HEK293 (cell line): ENCODE data around the gene MYO1D.

ENCODE experiments used
- CTCF ChIA-PET: fragments of 350-600 bp; formaldehyde crosslinking; extraction: SDS; loops from one replicate; lab custom pipeline; 2021; ENCODE audit warnings: antibody characterized with exemption; lab: Yijun Ruan, JAX
- POLR2A ChIA-PET: fragments of 300-600 bp; formaldehyde crosslinking; extraction: SDS; loops from one replicate; lab custom pipeline; 2020; ENCODE audit warnings: antibody characterized with exemption, inconsistent platforms; lab: Yijun Ruan, JAX
- H3K27ac ChIP-seq: fragments of 200-500 bp; sonication (Bioruptor generic); 2 replicates; pipeline ENCODE4 v1.5.1; 2014; ENCODE audit warnings: low read depth, low read length, control low read depth, inconsistent platforms; ENCODE audit errors: extremely low read depth
- H3K36me3 ChIP-seq, 2 experiments: fragments of 200-500 bp in 1 of 2; sonication (Bioruptor generic) in 1 of 2; 1 replicate in 1 of 2; 2 replicates in 1 of 2; pipeline ENCODE4 v1.5.1; 2014 to 2017; ENCODE audit warnings: inconsistent platforms in 2 of 2, low read length in 2 of 2; ENCODE audit not compliant: control insufficient read depth in 2 of 2, insufficient read depth in 1 of 2
- H3K4me1 ChIP-seq: fragments of 200-500 bp; sonication (Bioruptor generic); 2 replicates; pipeline ENCODE4 v1.5.1; 2014; ENCODE audit warnings: mild to moderate bottlenecking, low read length, inconsistent platforms; ENCODE audit not compliant: control insufficient read depth, insufficient read depth
- H3K4me3 ChIP-seq: 2 replicates; pipeline ENCODE4 v1.5.1; 2011; ENCODE audit warnings: low read depth, mild to moderate bottlenecking, control low read depth, low read length, moderate library complexity
- H3K9me3 ChIP-seq: fragments of 200-500 bp; sonication (Bioruptor generic); 2 replicates; pipeline ENCODE4 v1.5.1; 2014; ENCODE audit warnings: low read depth, low read length, inconsistent platforms; ENCODE audit not compliant: control insufficient read depth, insufficient read depth
- BCL11B ChIP-seq: fragments of 450-650 bp; formaldehyde crosslinking; IDR thresholded peaks from 2 replicates; pipeline ENCODE4 v1.5.1; 2016; ENCODE audit warnings: low read depth, missing biosample characterization, missing genetic modification characterization
- KLF16 ChIP-seq: fragments of 450-650 bp; formaldehyde crosslinking; IDR thresholded peaks from 2 replicates; pipeline ENCODE4 v1.5.1; 2017; ENCODE audit warnings: missing biosample characterization, missing genetic modification characterization
- MEIS1 ChIP-seq: sonication (generic); formaldehyde crosslinking; IDR thresholded peaks from 2 replicates; pipeline ENCODE4 v1.8.1; 2022; ENCODE audit warnings: missing genetic modification reagents, mild to moderate bottlenecking, borderline replicate concordance
- MZF1 ChIP-seq: fragments of 450-650 bp; formaldehyde crosslinking; IDR thresholded peaks from 2 replicates; pipeline ENCODE4 v1.5.1; 2017; ENCODE audit warnings: missing biosample characterization, missing genetic modification characterization, borderline replicate concordance
- OVOL3 ChIP-seq: fragments of 450-650 bp; formaldehyde crosslinking; IDR thresholded peaks from 2 replicates; pipeline ENCODE4 v1.5.1; 2016; ENCODE audit warnings: missing biosample characterization, missing genetic modification characterization
- SCRT2 ChIP-seq: fragments of 450-650 bp; formaldehyde crosslinking; IDR thresholded peaks from 2 replicates; pipeline ENCODE4 v1.5.1; 2016; ENCODE audit warnings: missing biosample characterization, missing genetic modification characterization
- SP7 ChIP-seq: fragments of 450-650 bp; formaldehyde crosslinking; IDR thresholded peaks from 2 replicates; pipeline ENCODE4 v1.5.1; 2016; ENCODE audit warnings: missing biosample characterization, missing genetic modification characterization
- TCF7L2 ChIP-seq: IDR thresholded peaks from 2 replicates; pipeline ENCODE4 v1.6.1; 2011; ENCODE audit warnings: low read depth, mild to moderate bottlenecking, inconsistent platforms, low read length, moderate library complexity, borderline replicate concordance
- ZBTB1 ChIP-seq: fragments of 450-650 bp; formaldehyde crosslinking; IDR thresholded peaks from 2 replicates; pipeline ENCODE4 v1.5.1; 2016; ENCODE audit warnings: missing biosample characterization, missing genetic modification characterization
- ZBTB48 ChIP-seq: fragments of 450-650 bp; formaldehyde crosslinking; IDR thresholded peaks from 2 replicates; pipeline ENCODE4 v1.5.1; 2016; ENCODE audit warnings: missing biosample characterization, missing genetic modification characterization
- ZEB2 ChIP-seq: fragments of 450-650 bp; formaldehyde crosslinking; IDR thresholded peaks from 2 replicates; pipeline ENCODE4 v1.5.1; 2016; ENCODE audit warnings: missing biosample characterization, missing genetic modification characterization
- ZNF138 ChIP-seq: fragments of 450-650 bp; formaldehyde crosslinking; IDR thresholded peaks from 2 replicates; pipeline ENCODE4 v1.5.1; 2016; ENCODE audit warnings: missing biosample characterization, missing genetic modification characterization, borderline replicate concordance
- ZNF184 ChIP-seq: fragments of 450-650 bp; IDR thresholded peaks from 2 replicates; pipeline ENCODE4 v1.5.1; 2018; ENCODE audit warnings: missing biosample characterization, mild to moderate bottlenecking, missing genetic modification characterization
- ZNF202 ChIP-seq: fragments of 450-650 bp; formaldehyde crosslinking; IDR thresholded peaks from 2 replicates; pipeline ENCODE4 v1.5.1; 2016; ENCODE audit warnings: missing biosample characterization, missing genetic modification characterization, borderline replicate concordance
- ZNF335 ChIP-seq: fragments of 450-650 bp; formaldehyde crosslinking; conservative IDR thresholded peaks from 2 replicates; pipeline ENCODE4 v1.5.1; 2016; ENCODE audit warnings: missing biosample characterization, missing genetic modification characterization
- ZNF366 ChIP-seq: fragments of 450-650 bp; formaldehyde crosslinking; conservative IDR thresholded peaks from 2 replicates; pipeline ENCODE4 v1.5.1; 2016; ENCODE audit warnings: missing biosample characterization, missing genetic modification characterization
- ZNF394 ChIP-seq: fragments of 450-650 bp; formaldehyde crosslinking; IDR thresholded peaks from 2 replicates; pipeline ENCODE4 v1.5.1; 2016; ENCODE audit warnings: missing biosample characterization, missing genetic modification characterization, mild to moderate bottlenecking, moderate library complexity, borderline replicate concordance
- ZNF501 ChIP-seq: fragments of 450-650 bp; formaldehyde crosslinking; IDR thresholded peaks from 2 replicates; pipeline ENCODE4 v1.5.1; 2016; ENCODE audit warnings: missing biosample characterization, missing genetic modification characterization
- ZNF510 ChIP-seq: fragments of 450-650 bp; formaldehyde crosslinking; IDR thresholded peaks from 2 replicates; pipeline ENCODE4 v1.5.1; 2018; ENCODE audit warnings: mild to moderate bottlenecking, missing genetic modification characterization, missing biosample characterization; ENCODE audit not compliant: insufficient replicate concordance
- ZNF561 ChIP-seq: fragments of 450-650 bp; IDR thresholded peaks from 2 replicates; pipeline ENCODE4 v1.5.1; 2018; ENCODE audit warnings: missing biosample characterization, missing genetic modification characterization, borderline replicate concordance
- ZNF596 ChIP-seq: fragments of 450-650 bp; IDR thresholded peaks from 2 replicates; pipeline ENCODE4 v1.5.0; 2018; ENCODE audit warnings: missing biosample characterization, mild to moderate bottlenecking, missing genetic modification characterization, moderate library complexity
- ZNF610 ChIP-seq: fragments of 450-650 bp; formaldehyde crosslinking; IDR thresholded peaks from 2 replicates; pipeline ENCODE4 v1.5.1; 2016; ENCODE audit warnings: missing biosample characterization, missing genetic modification characterization, borderline replicate concordance
- ZNF623 ChIP-seq: fragments of 450-650 bp; formaldehyde crosslinking; IDR thresholded peaks from 2 replicates; pipeline ENCODE4 v1.5.1; 2016; ENCODE audit warnings: missing biosample characterization, missing genetic modification characterization
- ZNF626 ChIP-seq: fragments of 450-650 bp; sonication (Bioruptor Pico); formaldehyde crosslinking; IDR thresholded peaks from 2 replicates; pipeline ENCODE4 v1.5.1; 2018; ENCODE audit warnings: missing biosample characterization, missing genetic modification characterization, inconsistent platforms
- ZNF645 ChIP-seq: fragments of 450-650 bp; formaldehyde crosslinking; IDR thresholded peaks from 2 replicates; pipeline ENCODE4; 2016; ENCODE audit warnings: missing biosample characterization, missing genetic modification characterization
- ZSCAN30 ChIP-seq: fragments of 450-650 bp; IDR thresholded peaks from 2 replicates; pipeline ENCODE4 v1.5.1; 2018; ENCODE audit warnings: missing biosample characterization, mild to moderate bottlenecking, missing genetic modification characterization, moderate library complexity
- TF ChIP-seq, protein P1 (sequence below): fragments of 450-650 bp; formaldehyde crosslinking; IDR thresholded peaks from 2 replicates; pipeline ENCODE4 v1.5.1; 2016; ENCODE audit warnings: missing biosample characterization, missing genetic modification characterization
- TF ChIP-seq, protein P2 (sequence below): fragments of 450-650 bp; formaldehyde crosslinking; IDR thresholded peaks from 2 replicates; pipeline ENCODE4 v1.5.0; 2017; ENCODE audit warnings: missing biosample characterization, missing genetic modification characterization, borderline replicate concordance
- TF ChIP-seq, protein P3 (sequence below): fragments of 450-650 bp; formaldehyde crosslinking; IDR thresholded peaks from 2 replicates; pipeline ENCODE4 v1.5.1; 2017; ENCODE audit warnings: missing biosample characterization, mild to moderate bottlenecking, missing genetic modification characterization, moderate library complexity

The MYO1D gene

DNA sequence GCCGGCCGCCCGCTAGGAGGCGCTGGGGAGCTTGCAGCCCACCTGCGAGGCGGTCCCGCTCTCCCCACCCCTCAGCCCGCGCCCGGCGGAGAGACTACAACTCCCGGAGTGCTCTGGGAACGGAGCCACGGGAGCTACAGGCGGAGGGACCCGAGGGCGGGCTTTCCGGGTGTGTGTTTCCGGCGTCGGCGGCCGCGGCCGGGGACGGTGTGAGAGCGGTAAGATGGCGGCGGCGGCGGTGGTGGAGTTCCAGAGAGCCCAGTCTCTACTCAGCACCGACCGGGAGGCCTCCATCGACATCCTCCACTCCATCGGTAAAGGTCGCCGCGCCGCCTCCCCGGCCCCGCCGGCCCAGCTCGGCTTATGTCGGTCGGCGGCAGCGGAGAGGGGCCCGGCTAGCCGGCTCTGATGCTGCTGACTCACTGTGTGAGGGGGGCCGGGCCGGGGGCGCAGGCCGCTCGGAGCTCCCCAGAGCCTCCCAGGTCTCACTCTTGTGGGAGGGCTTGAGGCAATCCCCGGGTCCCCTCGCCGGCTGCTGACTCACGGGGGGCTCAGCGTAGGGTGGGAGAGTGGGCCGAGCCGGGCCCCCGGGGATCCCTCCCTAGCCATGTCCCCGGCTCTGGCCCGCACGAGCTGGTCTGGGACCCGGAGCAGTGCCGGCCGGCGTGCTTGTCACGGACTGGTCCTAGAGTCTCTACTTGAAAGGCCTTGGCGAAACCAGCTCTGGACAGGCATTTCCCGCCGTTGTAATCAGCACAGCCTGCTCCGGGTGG lies 432.4 kb downstream of the MYO1D start, which contains the start of gene PSMD11:
TSS of gene PSMD11 (plus strand) at position 210 of the 773 bp plus-strand sequence. CDS start at position 224, 14 bp downstream.
- ChIA-PET POLR2A (interaction anchor here (0.6 to 1.5 kb wide), 20 partner anchors 8 to 191 kb away, joined by 3 to 8 read pairs (median 3); partner anchors contain the start of gene CDK5R1), CTCF (interaction anchor here (0.6 to 11.4 kb wide), 45 partner anchors 8 to 563 kb away, joined by 3 to 198 read pairs (median 4); partner anchors contain the start of genes CDK5R1 and MYO1D)
- peaks cover 29 to 34% of the 10 kb centered on the region in 2 experiments for H3K36me3 ChIP-seq
- H3K4me3 ChIP-seq = peak within 1 kb of the TSS; percentile 94
- H3K9me3 ChIP-seq = no peaks in the 10 kb centered on the region
- H3K4me1 ChIP-seq = peaks cover 9% of the 10 kb centered on the region
- H3K27ac ChIP-seq = peak within 1 kb of the TSS; percentile 92
- TF ChIP-seq ZNF561 (tag by site-specific recombination) (0 out of 2 replicates have a peak, but pooled peaks have one; percentile 72), KLF16 (tag by site-specific recombination) (peak; percentile 96), ZBTB48 (tag by site-specific recombination) (no peak; the same call in 1 of the 2 replicates), ZEB2 (peak; percentile 88), MZF1 (no peak), ZSCAN30 (tag by site-specific recombination) (peak; percentile 64), ZNF394 (tag by site-specific recombination) (peak; percentile 62), ZNF366 (tag by site-specific recombination) (no peak), ZNF596 (tag by site-specific recombination) (no peak), ZBTB1 (peak; percentile 68; the same call in 1 of the 2 replicates), ZNF202 (tag by site-specific recombination) (no peak), ZNF623 (tag by site-specific recombination) (no peak), OVOL3 (tag by site-specific recombination) (no peak), MEIS1 (no peak), ZNF610 (tag by site-specific recombination) (peak; percentile 53; the same call in 1 of the 2 replicates), TCF7L2 (no peak), ZNF501 (tag by site-specific recombination) (peak; percentile 72), ZNF645 (tag by site-specific recombination) (no peak), ZNF335 (tag by site-specific recombination) (peak; percentile 84), SP7 (peak; percentile 80), SCRT2 (peak; percentile 81), ZNF626 (tag by site-specific recombination) (no peak), ZNF184 (tag by site-specific recombination) (0 out of 2 replicates have a peak, but pooled peaks have one; percentile 26), ZNF510 (tag by site-specific recombination) (peak; percentile 2), BCL11B (tag by site-specific recombination) (no peak), ZNF138 (tag by site-specific recombination) (no peak)
- TF ChIP-seq, protein P1, sequence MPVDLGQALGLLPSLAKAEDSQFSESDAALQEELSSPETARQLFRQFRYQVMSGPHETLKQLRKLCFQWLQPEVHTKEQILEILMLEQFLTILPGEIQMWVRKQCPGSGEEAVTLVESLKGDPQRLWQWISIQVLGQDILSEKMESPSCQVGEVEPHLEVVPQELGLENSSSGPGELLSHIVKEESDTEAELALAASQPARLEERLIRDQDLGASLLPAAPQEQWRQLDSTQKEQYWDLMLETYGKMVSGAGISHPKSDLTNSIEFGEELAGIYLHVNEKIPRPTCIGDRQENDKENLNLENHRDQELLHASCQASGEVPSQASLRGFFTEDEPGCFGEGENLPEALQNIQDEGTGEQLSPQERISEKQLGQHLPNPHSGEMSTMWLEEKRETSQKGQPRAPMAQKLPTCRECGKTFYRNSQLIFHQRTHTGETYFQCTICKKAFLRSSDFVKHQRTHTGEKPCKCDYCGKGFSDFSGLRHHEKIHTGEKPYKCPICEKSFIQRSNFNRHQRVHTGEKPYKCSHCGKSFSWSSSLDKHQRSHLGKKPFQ (tag by site-specific recombination) = peak; percentile 49; the same call in 1 of the 2 replicates
- TF ChIP-seq, protein P2, sequence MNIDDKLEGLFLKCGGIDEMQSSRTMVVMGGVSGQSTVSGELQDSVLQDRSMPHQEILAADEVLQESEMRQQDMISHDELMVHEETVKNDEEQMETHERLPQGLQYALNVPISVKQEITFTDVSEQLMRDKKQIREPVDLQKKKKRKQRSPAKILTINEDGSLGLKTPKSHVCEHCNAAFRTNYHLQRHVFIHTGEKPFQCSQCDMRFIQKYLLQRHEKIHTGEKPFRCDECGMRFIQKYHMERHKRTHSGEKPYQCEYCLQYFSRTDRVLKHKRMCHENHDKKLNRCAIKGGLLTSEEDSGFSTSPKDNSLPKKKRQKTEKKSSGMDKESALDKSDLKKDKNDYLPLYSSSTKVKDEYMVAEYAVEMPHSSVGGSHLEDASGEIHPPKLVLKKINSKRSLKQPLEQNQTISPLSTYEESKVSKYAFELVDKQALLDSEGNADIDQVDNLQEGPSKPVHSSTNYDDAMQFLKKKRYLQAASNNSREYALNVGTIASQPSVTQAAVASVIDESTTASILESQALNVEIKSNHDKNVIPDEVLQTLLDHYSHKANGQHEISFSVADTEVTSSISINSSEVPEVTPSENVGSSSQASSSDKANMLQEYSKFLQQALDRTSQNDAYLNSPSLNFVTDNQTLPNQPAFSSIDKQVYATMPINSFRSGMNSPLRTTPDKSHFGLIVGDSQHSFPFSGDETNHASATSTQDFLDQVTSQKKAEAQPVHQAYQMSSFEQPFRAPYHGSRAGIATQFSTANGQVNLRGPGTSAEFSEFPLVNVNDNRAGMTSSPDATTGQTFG (tag by site-specific recombination) = no peak
- TF ChIP-seq, protein P3, sequence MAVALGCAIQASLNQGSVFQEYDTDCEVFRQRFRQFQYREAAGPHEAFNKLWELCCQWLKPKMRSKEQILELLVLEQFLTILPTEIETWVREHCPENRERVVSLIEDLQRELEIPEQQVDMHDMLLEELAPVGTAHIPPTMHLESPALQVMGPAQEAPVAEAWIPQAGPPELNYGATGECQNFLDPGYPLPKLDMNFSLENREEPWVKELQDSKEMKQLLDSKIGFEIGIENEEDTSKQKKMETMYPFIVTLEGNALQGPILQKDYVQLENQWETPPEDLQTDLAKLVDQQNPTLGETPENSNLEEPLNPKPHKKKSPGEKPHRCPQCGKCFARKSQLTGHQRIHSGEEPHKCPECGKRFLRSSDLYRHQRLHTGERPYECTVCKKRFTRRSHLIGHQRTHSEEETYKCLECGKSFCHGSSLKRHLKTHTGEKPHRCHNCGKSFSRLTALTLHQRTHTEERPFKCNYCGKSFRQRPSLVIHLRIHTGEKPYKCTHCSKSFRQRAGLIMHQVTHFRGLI (tag by site-specific recombination) = no peak
